OCI-LY1 (cell line): Measurements from ENCODE around the gene TRIM5.

Source experiments
- EZH2 ChIP-seq: fragments of 200-600 bp; sonication (generic), shearing (Covaris generic); IDR thresholded peaks from 2 replicates; pipeline ENCODE4 v1.8.0; 2017; ENCODE audit warnings: borderline replicate concordance, mixed run types, mild to moderate bottlenecking, antibody characterized with exemption, low read length, moderate library complexity, mixed read lengths
- TF ChIP-seq, protein P1 (sequence below): fragments of 200-600 bp; sonication (generic), shearing (Covaris generic); IDR thresholded peaks from 2 replicates; pipeline ENCODE4 v1.5.1; 2017; ENCODE audit warnings: mild to moderate bottlenecking, antibody characterized with exemption, low read length, moderate library complexity, mixed read lengths

DNA sequence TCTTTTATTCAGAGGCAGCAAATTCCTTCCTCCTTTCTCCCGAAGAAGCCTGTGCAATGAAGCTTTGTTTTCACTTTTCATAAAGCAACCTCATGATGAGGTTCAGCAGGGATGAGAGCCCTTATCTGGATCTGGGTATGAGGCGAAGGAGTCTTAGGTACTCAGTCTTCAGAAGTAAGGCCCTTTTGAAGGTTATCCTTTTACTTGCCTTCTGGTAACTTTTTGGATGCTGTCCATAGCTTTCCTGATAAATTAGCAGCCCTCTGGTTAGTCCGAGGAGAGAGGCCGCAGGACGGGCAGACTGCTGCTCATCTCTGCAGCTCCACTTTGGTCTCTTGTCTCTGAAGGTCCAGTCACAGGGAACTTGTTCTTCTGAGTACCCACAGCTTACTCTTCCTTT, 5.9 kb upstream of the TRIM5 start:
- TF ChIP-seq, protein P1, sequence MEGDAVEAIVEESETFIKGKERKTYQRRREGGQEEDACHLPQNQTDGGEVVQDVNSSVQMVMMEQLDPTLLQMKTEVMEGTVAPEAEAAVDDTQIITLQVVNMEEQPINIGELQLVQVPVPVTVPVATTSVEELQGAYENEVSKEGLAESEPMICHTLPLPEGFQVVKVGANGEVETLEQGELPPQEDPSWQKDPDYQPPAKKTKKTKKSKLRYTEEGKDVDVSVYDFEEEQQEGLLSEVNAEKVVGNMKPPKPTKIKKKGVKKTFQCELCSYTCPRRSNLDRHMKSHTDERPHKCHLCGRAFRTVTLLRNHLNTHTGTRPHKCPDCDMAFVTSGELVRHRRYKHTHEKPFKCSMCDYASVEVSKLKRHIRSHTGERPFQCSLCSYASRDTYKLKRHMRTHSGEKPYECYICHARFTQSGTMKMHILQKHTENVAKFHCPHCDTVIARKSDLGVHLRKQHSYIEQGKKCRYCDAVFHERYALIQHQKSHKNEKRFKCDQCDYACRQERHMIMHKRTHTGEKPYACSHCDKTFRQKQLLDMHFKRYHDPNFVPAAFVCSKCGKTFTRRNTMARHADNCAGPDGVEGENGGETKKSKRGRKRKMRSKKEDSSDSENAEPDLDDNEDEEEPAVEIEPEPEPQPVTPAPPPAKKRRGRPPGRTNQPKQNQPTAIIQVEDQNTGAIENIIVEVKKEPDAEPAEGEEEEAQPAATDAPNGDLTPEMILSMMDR: no peak
- TF ChIP-seq EZH2: no peak
